ENCODE data around the gene KRTAP21-3.

DNA sequence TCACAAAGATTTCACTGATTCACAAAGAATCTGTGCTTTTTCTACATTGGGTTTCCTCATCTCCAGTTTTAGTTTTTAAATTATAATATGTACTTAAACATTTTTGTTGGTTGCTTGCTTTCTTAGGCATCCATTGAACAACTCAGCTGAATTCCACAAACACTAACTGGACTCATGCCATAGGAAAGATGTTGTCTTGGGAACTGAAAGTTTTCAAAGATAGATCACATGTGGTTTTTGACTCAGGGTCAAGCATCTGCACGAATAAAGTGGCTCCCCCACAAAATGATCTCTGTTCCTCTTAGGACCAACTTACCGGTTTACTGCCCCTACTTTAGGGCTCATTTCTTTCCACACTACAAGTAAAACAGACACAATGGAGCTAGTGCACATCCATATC, 39.7 kb upstream of the KRTAP21-3 start:
- no peak for TF ChIP-seq POLR2A (IDR thresholded peaks at IDR 0.05)
- TF ChIP-seq, protein P1, sequence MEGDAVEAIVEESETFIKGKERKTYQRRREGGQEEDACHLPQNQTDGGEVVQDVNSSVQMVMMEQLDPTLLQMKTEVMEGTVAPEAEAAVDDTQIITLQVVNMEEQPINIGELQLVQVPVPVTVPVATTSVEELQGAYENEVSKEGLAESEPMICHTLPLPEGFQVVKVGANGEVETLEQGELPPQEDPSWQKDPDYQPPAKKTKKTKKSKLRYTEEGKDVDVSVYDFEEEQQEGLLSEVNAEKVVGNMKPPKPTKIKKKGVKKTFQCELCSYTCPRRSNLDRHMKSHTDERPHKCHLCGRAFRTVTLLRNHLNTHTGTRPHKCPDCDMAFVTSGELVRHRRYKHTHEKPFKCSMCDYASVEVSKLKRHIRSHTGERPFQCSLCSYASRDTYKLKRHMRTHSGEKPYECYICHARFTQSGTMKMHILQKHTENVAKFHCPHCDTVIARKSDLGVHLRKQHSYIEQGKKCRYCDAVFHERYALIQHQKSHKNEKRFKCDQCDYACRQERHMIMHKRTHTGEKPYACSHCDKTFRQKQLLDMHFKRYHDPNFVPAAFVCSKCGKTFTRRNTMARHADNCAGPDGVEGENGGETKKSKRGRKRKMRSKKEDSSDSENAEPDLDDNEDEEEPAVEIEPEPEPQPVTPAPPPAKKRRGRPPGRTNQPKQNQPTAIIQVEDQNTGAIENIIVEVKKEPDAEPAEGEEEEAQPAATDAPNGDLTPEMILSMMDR (IDR thresholded peaks at IDR 0.05), result no peak

All from tibial nerve (tissue), 3 donors.